NCI-H1417 treated with DMSO at 0.1 percent for 48 hours (cell line): Measurements from ENCODE around the gene CCDC50.

Experiments
- DNase-seq: peaks from one replicate; lab custom pipeline; 2025; lab: John Stamatoyannopoulos, UW

The CCDC50 gene

DNA sequence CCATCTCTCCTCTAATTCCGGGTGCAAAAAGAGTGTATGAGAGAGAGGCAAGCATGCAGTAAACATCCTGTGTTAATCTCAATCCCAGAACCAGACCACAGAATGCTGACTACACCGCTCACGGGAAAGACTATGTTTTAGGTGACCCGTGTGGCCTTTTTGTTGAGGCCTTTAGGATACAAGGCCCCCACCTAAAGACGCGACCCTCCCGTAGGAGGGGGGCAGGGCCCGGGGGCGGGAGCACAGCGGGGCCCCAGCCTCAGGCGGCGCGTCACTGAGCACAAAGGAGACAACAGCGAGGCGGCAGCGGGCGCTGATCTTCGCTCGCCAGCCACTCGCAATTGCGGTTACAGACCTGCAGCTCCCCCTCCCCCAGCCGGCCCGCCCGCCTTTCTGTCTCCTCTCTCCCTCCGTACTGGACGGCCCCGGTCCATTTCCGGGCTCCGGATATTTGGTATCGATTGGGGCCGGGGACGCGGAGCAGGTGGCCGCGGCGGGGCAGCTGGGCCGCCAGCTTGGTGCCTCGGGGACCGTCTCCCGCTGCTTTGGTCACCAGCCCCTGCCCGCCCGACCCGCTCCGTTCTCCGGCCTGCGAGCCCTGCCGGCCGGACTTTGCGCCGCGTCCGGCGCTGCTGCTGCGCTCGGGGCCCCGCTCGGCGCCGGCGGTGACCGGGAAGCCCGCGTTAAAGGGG lies at the start of gene CCDC50:
CCDC50 (plus strand) TSS at position 433 of the 692 bp plus-strand sequence. CDS start 281 bp downstream, outside the sequence.
- peak; percentile 34 for DNase-seq

GRCh38 chr3:191280111-191280510 lies 49.1 kb upstream of the CCDC50 start:
- DNase-seq, result no peak

GRCh38 chr3:191280882-191281281 lies 48.3 kb upstream of the CCDC50 start:
- no peak for DNase-seq

GRCh38 chr3:191282251-191283185 lies 46.7 kb upstream of the CCDC50 start:
- DNase-seq, result no peak

GRCh38 chr3:191283400-191283799 lies 45.8 kb upstream of the CCDC50 start:
- DNase-seq, result no peak

- DNase-seq, result no peak
Observed at GRCh38 chr3:191290311-191291025, 38.7 kb upstream of the CCDC50 start.

- DNase-seq, result no peak
Observed at GRCh38 chr3:191292243-191293015, 36.8 kb upstream of the CCDC50 start.

- no peak for DNase-seq
Observed at GRCh38 chr3:191294291-191294690, 34.9 kb upstream of the CCDC50 start.

DNA sequence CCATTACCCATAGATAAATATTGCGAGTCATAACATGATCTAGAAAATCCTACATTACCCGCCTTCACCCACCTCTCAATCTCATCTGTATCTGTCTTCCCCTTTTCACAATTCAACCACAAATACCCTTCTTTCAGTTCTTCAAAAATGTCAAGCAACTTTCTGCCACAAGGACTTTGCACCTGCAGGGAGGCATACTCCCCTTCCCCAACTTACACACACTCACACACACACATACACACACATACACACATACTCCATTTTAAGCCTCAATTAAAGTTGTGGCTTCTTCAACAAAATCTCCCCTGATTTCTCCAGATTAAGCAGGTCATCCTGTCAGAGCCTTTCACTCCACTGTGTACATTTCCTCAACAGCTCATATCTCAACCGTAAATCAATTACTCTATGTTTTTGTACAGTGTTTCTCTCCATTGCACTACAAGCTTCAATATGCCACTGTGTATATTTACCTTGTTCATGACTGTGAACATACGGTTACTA lies 33.1 kb upstream of the CCDC50 start:
- no peak for DNase-seq

- no peak for DNase-seq
Observed at GRCh38 chr3:191298846-191299245, 30.3 kb upstream of the CCDC50 start.

DNA sequence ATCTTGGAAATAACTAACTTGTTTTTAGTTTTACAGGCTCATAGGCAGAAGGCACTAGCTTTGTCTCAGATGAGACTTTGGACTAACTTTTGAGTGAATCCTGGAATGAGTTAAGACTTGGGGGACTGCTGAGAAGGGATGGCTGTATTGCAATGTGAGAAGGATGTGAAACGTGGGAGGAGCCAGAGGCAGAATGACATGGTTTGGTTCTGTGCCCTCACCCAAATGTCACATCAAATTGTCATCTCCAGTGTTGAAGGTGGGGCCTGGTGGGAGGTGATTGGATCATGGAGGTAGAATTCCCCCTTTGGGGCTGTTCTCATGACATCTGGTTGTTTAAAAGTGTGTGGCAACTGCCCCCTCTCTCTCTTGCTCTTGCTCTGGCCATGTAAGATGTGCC lies 28.8 kb upstream of the CCDC50 start:
- no peak for DNase-seq

GRCh38 chr3:191301017-191301416 lies 28.2 kb upstream of the CCDC50 start:
- DNase-seq, result no peak

GRCh38 chr3:191301782-191302411 lies 27.3 kb upstream of the CCDC50 start:
- no peak for DNase-seq

GRCh38 chr3:191302451-191302850 lies 26.7 kb upstream of the CCDC50 start:
- no peak for DNase-seq

DNA sequence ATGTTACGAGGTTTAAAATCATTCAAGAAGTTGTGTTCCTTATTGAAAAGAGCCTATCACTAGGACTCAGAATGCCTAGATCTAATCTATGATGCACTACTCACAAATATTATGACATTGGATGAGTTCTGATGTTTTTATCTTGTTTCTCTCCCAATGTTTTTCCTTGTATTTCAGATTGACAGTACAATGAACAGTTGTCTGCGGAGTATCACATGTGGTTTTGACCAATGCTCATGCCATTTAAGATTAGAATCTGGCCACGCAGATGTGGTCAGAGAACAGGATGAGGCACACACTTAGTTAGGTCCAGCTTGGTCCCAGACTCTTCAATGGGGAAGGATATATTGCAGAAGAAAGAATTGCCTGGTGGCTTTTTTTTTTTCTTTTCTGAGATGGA lies 25.6 kb upstream of the CCDC50 start:
- no peak for DNase-seq

- no peak for DNase-seq
Observed at GRCh38 chr3:191306428-191306827, 22.8 kb upstream of the CCDC50 start.

DNA sequence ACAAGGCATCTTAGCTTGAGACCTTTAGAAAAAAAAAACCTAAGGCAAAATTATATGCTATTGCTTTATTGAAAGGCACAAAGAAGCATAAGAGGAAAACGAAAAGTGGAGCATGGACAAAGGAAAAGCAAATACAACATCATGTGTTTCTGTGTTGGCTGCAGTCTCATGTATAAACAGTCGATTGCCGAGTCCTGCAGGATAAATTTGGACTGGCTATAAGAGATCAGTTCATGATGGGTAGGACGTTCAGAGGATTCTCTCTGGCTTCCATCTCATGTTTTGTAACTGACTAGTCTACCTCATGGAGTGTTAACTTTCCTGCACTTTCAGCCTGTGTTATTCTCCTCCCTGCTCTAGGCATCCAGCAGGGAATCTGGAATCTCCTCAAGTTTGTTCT lies 21.9 kb upstream of the CCDC50 start:
- DNase-seq, result no peak

DNA sequence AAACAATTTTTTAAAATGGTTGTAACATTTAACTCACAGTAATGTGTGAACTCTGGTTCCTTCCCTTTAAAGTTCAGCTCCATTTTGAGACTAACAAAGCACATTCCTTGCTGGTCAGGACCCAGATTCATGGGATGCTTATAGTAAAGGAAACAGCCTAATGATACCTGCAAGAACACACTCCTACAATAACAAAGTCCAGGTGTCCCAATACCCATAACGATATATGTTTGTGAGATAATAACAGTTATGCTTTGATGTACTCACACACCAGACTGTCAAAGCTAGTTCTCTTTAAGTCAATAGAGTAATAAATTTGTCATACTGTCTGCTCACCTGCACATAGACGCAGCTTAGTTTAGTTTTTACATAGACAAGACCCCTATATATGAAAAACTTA lies 15.9 kb upstream of the CCDC50 start:
- no peak for DNase-seq

GRCh38 chr3:191314109-191314728 lies 15.0 kb upstream of the CCDC50 start:
- no peak for DNase-seq

DNA sequence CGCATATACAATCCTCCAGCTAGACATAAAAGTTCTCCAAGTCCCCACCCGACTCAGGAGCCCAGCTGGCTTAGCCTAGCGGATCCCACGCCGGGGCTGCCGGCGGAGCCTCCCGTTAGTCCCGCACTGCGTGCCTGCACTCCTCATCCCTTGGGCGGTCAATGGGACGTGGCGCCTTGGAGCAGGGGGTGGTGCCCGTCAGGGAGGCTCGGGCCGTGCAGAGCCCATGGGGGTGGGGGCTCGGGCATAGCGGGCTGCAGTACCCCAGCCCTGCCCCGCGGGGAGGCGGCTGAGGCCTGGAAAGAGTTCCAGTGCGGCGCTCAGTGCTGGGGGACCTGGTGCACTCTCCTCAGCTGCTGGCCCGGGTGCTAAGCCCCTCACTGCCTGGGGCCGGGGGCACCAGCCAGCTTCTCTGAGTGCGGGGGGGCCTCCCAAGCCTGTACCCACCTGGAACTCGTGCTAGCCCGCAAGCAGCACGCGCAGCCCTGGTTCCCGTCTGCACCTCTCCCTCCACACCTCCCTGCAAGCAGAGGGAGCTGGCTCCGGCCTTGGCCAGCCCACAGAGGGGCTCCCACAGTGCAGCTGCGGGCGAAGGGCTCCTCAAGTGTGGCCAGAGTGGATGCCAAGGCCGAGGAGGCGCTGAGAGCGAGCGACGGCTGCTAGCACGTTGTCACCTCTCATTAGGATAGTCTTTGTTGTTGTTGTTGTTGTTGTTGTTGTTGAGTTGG lies 12.2 kb upstream of the CCDC50 start:
- DNase-seq, result no peak
